ENCODE measurements around the gene OR51B4.

OR51B4 gene

DNA sequence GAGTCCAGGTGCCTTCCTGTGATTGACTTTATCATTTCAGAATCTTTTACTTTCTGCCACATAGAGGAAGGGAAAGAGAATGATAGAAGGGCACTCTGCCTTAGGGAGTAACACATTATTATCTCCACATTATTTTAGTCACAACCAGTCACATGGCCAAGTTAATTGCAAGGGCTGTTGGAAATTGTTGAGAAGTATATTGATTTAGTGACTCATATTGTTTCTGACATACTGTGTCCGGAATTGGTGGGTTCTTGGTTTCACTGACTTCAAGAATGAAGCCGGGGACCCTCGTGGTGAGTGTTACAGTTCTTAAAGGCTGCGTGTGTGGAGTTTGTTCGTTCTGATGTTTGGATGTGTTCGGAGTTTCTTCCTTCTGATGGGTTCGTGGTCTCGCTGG lies 8.7 kb downstream of the OR51B4 start:
- no peak for DNase-seq

DNA sequence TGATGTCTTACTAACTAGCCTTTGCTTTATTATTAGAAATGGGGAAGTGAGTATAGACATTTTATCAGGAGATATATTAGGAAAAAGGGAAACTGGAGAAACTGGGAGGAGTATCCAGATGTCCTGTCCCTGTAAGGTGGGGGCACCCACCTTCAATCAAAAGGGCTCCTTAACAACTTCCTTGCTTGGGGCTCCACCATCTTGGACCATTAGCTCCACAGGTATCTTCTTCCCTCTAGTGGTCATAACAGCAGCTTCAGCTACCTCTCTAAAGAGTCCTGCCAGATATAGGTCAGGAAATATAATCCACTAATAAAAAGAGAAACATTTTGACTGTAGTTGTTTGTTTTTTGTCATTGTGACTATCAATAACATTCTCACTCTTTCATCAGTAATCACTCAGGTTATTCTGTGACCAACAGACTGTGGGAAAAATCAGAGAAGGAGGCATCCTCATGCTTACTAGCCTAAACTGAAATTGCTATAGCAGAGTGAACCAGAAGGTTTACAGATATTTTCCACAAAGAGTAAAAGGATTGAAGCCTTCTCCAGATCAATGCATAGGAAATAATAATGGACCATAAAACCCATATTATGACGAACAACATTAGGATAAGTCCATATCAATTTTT lies 10.4 kb downstream of the OR51B4 start:
- no peak for DNase-seq

DNA sequence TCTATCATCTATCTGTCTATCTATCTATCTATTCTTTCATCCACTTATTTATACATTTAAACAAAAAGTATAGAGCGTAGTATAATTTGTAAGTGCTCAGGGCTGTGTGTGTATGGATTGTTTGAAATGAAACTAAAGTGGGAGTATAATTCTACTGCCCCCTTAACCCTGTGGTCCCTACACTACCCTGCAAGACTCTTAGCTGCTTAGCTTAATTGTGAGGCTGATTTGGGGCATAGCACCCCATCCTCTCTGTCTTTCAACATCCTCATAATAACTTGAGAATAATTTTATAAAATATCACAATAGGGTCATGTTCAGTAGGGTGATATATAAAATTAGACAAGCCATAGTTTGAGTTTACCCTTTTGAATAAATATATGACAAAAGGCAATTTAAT lies 11.6 kb downstream of the OR51B4 start:
- DNase-seq: no peak

DNA sequence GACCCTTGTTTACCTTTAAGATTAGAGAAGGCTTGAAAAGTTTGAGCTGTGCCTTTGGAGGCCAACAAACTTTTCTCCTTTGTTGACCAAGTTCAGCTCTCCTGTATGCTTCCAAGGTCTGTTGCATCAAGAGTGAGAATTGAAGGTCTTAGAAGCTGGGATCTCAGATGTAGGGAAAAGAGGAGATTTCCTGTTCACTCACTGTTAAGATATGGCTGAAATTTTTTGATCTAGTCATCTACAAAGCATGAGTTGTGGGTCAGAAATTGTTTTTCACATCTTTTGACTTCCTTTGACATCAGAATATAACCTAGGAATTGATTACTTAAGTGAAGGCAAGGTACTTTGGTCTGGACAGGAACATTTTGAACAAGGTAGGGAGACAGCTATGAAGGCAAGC lies 12.1 kb downstream of the OR51B4 start:
- no peak for DNase-seq

DNA sequence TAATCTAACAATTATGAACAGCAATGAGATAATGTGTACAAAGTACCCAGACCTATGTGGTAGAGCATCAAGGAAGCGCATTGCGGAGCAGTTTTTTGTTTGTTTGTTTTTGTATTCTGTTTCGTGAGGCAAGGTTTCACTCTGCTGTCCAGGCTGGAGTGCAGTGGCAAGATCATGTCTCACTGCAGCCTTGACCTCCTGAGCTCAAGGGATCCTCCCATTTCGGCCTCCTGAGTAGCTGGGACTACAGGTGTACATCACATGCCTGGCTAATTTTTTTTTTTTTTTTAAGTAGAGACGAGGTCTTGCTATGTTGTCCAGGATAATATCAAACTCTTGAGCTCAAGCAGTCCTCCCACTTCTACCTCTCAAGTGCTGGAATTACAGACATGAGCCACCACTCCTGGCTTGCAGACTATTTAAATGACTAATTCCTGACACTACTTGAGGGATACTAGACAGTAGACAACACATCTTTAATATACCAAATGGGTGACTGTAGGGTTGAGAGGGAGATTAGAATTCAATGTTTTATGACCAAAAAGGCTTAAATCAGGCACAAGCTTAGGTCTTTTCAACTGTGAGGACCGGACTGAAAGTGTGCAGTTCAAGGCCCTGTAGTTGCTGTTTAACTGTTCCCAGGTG lies 12.7 kb downstream of the OR51B4 start:
- no peak for DNase-seq

DNA sequence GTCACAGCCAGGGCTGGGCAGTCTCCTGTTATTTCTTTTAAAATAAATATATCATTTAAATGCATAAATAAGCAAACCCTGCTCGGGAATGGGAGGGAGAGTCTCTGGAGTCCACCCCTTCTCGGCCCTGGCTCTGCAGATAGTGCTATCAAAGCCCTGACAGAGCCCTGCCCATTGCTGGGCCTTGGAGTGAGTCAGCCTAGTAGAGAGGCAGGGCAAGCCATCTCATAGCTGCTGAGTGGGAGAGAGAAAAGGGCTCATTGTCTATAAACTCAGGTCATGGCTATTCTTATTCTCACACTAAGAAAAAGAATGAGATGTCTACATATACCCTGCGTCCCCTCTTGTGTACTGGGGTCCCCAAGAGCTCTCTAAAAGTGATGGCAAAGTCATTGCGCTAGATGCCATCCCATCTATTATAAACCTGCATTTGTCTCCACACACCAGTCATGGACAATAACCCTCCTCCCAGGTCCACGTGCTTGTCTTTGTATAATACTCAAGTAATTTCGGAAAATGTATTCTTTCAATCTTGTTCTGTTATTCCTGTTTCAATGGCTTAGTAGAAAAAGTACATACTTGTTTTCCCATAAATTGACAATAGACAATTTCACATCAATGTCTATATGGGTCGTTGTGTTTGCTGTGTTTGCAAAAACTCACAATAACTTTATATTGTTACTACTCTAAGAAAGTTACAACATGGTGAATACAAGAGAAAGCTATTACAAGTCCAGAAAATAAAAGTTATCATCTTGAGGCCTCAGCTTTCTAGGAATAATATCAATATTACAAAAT lies 13.4 kb downstream of the OR51B4 start:
- DNase-seq: no peak

DNA sequence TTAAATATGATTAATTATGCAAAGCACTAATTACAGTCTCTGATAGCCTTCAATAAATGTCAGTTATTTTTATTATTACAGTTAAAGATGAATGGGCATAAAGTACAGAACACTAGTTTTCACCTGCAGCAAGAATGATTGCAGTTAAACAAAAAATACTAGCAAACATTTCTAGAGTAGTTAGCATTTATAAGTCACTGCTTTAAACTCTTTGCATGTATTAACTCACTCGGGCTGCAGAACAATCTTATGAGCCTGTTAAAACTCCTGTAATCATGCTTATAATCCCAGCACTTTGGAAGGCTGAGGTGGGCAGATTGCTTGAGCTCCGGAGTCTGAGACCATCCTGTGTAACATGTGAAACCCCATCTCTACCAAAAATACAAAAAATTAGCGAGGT lies 14.8 kb downstream of the OR51B4 start:
- DNase-seq: no peak

DNA sequence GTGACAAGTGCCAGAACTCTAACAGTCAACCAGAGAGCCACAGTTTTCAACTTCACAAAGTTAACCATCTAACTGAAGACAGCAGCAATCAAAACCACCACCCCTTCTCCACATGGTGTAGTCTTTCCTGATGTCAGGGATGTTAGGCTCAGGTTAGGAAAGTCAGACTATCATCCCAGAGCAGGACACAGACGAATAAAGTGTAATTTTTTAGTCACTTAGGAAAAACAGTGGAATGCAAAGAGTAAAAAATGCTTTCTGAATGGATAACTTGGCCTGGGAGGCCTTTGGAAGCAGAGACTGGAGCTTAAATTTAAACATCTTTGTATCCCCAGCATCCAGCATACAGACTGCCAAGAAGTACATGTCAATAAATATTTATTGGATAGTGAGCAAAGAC lies 15.4 kb downstream of the OR51B4 start:
- no peak for DNase-seq

DNA sequence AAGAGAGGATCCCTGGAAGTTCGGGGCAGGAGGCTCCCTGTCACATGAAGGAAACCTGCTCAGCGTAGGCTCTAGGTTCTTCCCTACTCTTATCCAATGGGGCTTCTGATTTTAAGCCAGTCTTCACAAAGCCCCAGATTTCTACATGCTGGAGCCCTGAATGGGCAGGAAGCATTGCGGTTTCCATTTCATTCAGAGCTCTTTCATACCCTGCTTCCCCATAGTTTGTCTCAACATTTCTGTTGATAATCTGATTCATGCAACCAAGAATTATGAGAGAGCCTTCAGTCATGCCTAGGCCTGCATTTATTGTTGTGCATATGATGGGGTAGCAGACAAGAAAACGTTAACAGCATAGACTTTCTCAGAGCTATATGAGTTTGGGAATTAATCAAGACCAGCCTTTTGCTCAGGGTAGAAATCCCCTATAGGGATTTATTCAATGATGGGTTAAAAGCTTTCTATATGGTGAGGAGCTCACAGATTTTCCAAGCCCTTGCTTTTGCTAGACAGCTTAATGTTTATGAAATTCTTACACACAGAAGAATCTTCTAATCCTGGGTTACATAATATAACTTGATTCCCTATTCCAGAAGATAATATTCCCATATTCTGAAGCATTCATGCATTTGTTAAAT lies 15.9 kb downstream of the OR51B4 start:
- no peak for DNase-seq

DNA sequence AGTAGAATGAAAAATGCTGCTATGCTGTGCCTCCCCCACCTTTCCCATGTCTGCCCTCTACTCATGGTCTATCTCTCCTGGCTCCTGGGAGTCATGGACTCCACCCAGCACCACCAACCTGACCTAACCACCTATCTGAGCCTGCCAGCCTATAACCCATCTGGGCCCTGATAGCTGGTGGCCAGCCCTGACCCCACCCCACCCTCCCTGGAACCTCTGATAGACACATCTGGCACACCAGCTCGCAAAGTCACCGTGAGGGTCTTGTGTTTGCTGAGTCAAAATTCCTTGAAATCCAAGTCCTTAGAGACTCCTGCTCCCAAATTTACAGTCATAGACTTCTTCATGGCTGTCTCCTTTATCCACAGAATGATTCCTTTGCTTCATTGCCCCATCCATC lies 17.1 kb downstream of the OR51B4 start:
- no peak for DNase-seq

DNA sequence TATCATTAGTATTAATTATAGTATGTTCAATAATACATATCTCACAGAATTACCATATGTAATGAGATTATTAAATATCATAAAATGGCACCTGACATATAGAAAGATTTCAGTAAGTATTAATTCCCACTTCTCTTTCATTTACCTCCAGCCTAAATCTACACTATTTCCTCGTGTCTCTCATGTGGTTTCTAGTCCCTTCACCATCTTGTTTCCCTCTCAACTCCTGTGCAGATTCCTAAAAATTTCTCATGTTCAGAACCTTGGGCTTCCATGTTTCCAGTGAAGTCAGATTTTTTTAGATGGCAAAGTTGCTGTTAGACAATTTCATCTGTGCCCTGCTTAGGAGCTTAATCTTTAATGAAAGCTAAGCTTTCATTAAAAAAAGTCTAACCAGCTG lies 17.9 kb downstream of the OR51B4 start:
- DNase-seq: no peak

DNA sequence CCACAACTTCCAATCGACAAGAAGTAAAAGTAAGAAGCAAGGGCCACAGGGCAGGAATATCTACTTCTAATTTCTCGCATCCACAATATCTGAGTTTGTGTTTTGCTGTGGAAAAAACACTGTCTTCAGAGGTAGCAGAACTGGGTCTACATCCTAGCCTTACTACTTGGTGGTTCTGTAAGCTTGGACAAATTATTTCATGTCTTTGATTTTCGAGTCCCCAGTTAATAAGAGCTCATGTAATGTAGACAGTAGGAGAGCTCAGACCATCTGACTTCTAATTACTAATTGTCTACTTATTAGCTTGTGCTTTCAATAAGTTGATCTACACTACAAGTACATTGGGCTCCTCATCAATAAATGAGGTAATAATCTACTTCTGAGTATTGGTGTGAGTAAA lies 18.7 kb downstream of the OR51B4 start:
- no peak for DNase-seq

DNA sequence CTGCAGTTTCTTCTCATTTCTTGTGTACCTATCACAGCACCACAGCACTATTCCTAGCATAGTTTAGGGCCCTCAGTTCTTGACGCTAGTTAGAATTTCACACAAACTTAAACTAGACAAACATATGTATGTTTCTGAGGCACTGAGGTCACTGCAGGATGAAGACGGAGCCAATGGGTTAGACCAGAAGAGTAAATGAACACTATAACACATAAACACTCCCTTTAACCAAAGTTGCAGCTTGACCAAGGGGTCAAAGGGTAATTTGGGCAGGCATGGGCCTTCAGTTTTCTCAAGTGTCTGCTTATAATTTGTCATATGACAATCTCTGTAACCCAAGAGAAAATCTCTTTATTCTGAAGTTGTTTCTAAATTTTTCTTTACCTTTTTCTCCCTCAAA lies 19.1 kb downstream of the OR51B4 start:
- no peak for DNase-seq

DNA sequence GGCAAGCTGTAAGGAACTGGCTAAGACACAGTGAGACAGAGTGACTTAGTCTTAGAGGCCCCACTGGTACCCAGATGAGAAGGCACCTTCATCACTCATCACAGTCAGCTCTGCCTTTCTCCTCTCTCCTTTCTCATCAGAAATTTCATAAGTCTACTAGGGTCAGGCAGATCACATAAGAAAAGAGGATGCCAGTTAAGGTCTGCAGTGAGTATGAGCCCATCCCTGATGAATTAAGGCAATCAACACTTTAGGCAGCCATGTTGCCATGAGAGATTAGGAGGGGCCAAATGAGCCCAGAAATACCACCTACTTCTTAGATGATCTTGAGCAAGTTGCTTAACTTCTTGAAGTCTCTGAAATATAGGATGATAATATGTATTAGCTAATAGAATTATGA lies 20.1 kb downstream of the OR51B4 start:
- DNase-seq: no peak

DNA sequence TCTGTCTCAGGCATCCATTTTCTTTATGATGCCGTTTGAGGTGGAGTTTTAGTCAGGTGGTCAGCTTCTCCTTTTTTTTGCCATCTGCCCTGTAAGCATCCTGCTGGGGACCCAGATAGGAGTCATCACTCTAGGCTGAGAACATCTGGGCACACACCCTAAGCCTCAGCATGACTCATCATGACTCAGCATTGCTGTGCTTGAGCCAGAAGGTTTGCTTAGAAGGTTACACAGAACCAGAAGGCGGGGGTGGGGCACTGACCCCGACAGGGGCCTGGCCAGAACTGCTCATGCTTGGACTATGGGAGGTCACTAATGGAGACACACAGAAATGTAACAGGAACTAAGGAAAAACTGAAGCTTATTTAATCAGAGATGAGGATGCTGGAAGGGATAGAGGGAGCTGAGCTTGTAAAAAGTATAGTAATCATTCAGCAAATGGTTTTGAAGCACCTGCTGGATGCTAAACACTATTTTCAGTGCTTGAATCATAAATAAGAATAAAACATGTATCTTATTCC lies 21.1 kb downstream of the OR51B4 start:
- peak in 3 of 14 donors; percentile 5 to 43 (median 17) for DNase-seq

DNA sequence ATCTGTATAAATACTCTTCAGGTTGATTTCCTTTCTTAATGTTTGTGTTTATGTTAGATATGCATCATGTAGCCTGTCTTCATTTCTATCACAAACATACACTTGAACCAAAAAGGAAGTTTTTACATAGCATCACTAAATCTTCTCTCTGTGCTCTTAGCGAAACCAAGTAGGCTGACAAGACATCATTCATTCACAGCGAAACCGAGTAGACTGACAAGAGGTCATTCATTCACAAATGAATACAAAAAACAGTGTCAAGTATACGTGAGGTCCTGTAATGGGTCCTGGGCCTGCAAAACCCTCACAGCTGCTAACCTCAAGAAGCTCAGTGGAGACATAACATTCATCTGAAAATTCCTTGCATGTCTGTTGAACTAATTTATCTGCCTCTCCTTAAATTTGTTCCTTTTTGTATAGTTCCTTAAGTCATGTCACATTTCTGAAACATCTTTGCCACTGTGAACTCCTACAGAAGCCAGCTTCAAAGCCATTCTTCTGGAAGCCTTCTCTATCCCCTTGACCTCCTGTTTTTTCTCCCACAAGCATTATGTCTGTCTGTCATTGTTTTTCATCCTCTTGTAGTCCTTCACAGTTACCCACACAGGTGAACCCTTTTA lies 22.2 kb downstream of the OR51B4 start:
- no peak for DNase-seq

DNA sequence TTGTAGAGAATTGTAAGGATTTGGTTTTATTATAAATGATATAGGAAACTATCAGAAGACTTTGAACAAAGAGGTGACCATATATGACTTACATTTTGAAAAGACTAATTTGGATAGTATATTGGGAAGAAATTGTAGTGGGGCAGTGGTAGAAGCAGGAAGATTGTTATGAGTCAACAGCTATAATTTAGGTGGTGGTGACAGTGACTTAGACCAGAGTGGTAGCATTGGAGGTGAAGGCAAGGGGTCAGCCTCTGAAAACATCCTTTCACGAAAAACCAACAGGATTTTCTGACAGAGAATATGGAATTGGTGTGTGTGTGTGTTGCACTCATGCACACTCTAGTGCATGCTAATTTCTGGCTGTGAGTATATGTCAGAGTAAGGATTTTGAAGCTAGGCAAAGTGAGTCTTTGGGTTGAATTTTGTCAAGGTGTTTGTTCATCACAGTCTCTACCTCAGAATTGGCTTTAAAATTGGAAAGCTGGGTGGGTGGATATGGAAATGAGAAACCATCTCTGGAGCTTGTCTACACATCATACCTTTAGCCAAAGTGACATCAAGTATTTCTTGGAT lies 23.9 kb downstream of the OR51B4 start:
- DNase-seq: no peak

DNA sequence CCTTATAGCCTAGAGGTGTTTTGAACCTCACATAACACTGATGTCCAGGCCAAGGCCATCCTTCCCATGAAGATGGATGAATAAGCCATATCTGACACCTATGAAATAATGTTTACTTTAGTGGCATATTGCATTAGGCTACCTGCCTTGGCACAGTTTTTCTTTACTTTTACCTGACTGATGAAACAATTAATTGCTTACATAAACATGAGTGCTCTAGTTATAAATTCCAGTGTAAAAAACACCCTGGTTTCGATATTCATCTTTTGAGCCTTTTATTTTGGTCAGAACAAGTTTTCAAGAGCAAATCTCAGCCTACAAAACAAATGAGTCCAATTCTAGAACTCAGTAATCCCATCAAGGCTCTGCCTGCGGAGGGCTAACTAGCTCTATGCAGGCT lies 25.0 kb downstream of the OR51B4 start:
- DNase-seq: no peak

DNA sequence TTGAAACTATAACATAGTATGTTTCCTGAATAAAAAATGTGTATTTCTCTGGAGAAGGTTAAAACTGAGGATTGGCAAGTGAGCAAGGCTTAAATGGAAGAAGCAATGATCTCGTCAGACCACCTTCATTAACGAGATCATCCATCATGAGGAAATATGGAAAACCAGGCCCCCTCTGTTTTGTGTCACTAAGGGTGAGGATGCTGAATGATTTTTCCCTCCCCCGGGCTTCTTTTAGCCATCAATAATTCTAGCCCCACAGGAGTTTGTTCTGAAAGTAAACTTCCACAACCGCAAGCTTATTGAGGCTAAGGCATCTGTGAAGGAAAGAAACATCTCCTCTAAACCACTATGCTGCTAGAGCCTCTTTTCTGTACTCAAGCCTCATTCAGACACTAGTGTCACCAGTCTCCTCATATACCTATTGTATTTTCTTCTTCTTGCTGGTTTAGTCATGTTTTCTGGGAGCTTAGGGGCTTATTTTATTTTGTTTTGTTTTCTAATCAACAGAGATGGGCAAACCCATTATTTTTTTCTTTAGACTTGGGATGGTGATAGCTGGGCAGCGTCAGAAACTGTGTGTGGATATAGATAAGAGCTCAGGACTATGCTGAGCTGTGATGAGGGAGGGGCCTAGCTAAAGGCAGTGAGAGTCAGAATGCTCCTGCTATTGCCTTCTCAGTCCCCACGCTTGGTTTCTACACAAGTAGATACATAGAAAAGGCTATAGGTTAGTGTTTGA lies 26.2 kb downstream of the OR51B4 start:
- DNase-seq: no peak

DNA sequence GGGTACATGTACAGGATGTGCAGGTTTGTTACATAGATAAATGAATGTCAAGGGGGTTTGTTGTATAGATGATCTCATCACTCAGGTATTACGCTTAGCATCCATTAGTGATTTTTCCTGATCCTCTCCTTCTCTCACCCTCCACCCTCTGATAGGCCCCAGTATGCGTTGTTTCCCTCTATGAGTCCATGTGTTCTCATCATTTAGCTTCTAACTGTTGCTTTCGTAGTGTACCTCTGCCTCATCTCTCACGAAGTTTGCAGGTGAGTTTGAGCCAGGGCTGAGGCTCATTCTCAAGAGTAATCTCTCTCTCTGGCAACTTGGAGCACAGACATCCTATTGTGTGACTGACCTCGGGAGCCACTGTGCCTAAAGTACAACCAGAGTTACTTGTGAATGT lies 27.4 kb downstream of the OR51B4 start:
- no peak for DNase-seq

DNA sequence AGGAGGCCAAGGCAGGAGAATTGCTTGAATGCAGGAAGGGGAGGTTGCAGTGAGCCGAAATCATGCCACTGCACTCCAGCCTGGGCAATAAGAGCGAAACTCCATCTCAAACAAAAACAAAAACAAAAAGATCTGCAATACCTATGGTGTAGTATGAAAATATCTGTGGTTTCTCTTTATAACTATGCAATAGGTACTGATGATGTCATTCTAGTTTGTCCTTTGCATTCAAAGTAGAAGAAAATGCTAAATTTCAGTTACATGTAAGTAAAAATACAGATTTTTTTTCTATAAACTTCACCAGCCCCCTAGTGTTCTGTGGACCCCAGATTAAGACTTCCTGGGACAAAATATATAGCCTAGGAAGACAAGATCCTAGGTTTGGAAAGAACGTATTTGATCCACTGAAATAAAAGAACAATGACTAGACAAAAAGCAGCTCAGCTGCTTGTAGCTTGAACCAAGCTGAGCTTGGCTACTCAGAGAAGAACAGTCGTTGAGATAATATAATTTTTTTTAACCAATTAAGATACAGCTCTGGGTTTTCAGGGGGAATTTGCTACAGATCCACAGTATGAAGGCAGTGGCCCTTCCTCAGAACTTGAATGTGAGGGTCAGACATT lies 29.2 kb downstream of the OR51B4 start:
- no peak for DNase-seq

Data from C1 segment of cervical spinal cord (tissue), 14 donors.